Gastrocnemius medialis (tissue), 4 donors: ENCODE results near the gene NFU1.

Source experiments
- POLR2A ChIP-seq, 2 donors: fragments of 450-650 bp; IDR thresholded peaks; one replicate each; pipeline ENCODE4 v1.6.1; 2017; ENCODE audit warnings: antibody characterized with exemption in 2 of 2, mild to moderate bottlenecking in 2 of 2, moderate library complexity in 2 of 2
- TF ChIP-seq, protein P1 (sequence below), 5 experiments: fragments of 450-650 bp in 3 of 5; fragments of 200-600 bp in 2 of 5; sonication (generic) in 2 of 5; IDR thresholded peaks in 4 of 5; conservative IDR thresholded peaks in 1 of 5; 1 replicate in 4 of 5; 2 replicates in 1 of 5; pipeline ENCODE4 v1.5.1; 2016 to 2019; ENCODE audit warnings: antibody characterized with exemption in 5 of 5, mild to moderate bottlenecking in 3 of 5, moderate library complexity in 3 of 5

GRCh38 chr2:69422198-69422597, 15.0 kb downstream of the NFU1 start:
- TF ChIP-seq, protein P1, sequence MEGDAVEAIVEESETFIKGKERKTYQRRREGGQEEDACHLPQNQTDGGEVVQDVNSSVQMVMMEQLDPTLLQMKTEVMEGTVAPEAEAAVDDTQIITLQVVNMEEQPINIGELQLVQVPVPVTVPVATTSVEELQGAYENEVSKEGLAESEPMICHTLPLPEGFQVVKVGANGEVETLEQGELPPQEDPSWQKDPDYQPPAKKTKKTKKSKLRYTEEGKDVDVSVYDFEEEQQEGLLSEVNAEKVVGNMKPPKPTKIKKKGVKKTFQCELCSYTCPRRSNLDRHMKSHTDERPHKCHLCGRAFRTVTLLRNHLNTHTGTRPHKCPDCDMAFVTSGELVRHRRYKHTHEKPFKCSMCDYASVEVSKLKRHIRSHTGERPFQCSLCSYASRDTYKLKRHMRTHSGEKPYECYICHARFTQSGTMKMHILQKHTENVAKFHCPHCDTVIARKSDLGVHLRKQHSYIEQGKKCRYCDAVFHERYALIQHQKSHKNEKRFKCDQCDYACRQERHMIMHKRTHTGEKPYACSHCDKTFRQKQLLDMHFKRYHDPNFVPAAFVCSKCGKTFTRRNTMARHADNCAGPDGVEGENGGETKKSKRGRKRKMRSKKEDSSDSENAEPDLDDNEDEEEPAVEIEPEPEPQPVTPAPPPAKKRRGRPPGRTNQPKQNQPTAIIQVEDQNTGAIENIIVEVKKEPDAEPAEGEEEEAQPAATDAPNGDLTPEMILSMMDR (IDR thresholded peaks at IDR 0.05 in 4 of 5, conservative IDR thresholded peaks at IDR 0.05 in 1 of 5): no peak
- no peak for TF ChIP-seq POLR2A (IDR thresholded peaks at IDR 0.05)
